CD4-positive, alpha-beta T cell treated with Interferon alpha-2 for 1 hour (primary cell): ENCODE measurements around the gene ROCK1.
A peak's percentile ranks its signal among the peaks of the same experiment; 100 is the strongest.
"Not testable (repeated sequence)": the region's sequence is repeated elsewhere in the genome, so short reads cannot be mapped to it uniquely, and the experiment has no call there.

Experiments used
- DNase-seq, 2 donors: peaks; one replicate each; pipeline ENCODE4 v3.0.0-alpha.2; 2020 to 2022

The ROCK1 gene

DNA sequence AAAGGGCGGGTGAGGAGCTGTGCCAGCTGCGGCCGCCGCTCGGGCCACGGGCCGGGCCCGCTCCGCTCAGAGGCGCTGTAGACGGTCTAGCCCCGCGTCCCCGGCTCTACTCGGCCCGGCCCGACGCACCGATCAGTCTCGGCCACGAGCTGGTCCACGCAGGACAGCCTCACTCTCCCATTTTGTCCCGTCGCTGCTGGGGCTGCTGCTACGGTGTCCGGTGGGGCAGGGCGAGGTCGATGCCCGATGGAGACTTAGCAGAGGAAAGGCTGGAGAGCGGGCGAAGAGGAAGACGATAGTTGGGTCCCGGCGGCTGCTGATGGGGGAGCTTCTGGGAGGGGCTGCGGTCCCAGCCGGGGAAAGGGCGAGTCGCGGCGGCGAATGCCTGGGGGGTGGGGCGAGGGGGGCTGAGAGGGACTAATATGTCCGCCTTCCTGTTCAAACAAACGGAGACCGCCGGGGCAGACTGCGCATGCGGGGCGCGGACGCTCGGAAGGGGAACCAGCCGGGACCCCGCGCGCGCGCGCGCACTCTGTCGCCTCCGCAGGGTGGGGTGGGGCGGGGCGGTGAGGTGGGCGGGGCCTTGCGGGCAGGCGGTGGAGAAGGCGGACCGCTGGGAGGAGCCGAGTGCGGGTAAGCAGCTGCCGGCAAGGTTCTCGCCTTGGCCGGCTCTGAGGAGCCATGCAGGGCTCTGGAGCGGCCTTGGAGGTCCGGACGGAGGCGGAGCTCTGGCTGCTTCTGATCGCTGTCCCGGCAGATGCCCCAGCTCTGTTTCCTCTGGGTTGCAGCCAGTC, at the start of gene ROCK1:
Gene ROCK1, minus strand, starts transcription at position 468 of the 794 bp plus-strand sequence. CDS start 903 bp downstream, outside the sequence.
- peak; percentile 99 for DNase-seq

DNA sequence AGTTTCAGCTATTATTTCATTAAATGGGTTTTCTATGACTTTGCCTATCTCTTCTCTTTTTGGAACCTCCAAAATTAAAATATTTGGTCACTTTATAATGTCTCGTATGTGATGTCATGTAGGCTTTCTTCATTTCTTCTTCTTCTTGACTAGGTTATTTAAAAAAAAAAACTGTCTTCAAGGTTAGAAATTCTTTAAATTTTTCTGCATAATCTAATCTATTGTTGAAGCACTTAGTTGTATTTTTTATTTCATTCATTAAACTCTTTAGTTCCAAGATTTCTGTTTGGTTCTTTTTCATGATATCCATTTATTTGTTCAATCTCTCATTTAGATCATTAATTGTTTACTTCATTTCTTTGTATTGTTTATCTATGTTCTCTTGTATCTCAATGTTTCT, 43.8 kb upstream of the ROCK1 start:
- DNase-seq, result no peak

DNA sequence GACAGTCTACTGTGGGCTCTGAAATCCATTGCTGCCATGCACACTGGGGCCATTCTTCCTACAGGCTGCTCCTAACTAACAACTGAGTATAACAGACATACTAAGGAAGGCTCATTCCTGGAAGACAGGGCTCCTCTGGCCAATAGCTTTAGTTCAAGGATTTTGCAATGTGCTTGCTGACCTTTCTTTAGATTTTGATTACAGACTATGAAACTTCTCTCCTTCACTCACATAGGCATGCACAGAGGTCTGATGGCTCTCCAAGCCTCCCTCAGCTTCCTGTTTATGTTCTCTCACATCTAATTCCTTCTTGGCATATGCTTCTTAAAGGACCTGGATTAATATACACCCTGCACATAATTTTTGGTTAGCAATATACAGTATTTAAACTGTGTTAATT, 34.4 kb upstream of the ROCK1 start:
- DNase-seq, result no peak

DNA sequence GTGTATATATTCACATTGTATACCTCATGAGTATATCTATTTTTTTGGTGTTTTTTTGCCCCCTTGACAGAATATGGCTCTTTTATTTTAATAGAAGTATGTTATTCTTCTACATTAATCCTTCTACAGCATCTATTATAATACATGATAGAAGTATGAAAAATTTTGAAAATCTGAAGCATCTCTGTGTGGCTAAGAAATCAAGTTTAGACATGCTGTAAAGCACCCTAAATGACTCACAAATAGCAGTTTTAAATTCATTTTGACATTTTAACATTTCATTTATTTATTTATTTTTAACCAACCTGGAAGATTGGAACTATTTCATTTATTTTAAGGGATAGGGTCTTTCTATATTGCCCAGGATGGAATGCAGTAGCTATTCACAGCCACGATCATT, 33.8 kb upstream of the ROCK1 start:
- DNase-seq, result no peak

DNA sequence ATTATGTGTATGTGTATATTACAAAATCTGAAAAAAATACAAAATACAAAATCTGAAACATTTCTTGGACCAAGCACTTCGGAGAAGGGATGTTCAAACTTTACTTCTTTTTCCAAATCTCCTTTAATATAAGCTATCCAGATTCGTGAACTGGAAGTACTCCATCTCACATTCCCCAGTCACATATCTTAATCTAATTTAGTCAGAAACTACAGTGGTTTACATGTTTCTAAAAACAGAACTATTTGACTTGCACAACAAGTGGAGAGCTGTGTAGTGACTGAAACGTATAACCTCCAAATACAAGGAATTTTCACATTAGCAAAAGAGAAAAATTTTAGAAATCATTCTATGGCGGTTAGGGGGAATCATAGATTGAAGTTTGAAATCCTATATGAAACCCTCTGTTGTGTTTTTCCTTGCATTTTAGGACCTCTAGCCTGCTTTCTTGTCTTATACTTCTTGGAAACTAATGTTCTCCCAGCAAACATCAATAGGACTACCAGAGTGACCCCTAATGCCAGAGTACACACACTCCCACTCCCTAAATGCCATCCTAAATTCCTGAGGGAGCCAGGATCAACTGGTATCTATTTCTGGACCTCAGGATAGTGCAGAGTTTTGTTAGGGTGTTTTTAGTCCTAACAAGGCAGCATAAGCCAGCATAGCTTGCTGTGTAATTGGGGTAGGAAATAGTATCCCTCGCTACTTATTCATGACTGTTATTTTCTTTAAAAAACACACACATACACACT, 30.2 kb upstream of the ROCK1 start:
- no peak for DNase-seq

DNA sequence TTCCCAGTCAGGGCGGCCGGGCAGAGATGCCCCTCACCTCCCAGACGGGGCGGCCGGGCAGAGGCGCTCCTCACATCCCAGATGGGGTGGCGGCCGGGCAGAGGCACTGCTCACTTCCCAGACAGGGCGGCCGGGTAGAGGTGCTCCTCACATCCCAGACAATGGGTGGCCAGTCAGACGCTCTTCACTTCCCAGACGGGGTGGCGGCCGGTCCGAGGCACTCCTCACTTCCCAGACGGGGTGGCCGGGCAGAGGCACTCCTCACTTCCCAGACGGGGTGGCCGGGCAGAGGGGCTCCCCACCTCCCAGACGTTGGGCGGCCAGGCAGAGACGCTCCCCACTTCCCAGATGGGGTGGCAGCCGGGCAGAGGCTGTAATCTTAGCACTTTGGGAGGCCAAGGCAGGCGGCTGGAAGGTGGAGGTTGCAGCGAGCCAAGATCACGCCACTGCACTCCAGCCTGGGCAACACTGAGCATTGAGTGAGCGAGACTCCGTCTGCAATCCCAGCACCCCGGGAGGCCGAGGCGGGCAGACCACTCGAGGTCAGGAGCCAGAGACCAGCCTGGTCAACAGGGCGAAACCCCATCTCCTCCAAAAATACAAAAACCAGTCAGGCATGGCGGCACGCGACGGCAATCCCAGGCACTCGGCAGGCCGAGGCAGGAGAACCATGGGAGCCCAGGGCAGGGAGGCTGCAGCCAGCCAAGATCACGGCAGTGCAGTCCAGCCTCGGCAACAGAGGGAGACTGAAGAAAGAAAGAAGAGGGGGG, 26.3 kb upstream of the ROCK1 start:
- DNase-seq, result not testable (repeated sequence)

DNA sequence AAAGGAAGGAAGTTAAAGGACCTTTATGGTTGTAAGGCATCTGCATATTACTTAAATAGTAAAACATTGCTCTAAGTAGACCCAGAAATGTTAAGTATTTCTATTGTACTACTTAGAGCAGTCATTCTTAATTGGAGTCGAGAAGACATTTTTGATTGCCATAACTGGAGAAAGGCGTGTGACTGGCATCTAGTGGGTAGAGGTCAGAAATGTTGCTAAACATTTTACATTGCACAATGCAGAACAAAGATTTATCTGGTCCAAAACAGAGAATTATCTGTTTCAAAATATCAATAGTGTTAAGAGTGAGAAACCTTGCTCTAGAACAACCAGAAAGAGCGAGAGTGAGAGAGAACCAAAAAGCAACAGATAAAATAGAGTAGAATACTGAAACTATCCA, 23.3 kb upstream of the ROCK1 start:
- peak; percentile 16 to 58 for DNase-seq

DNA sequence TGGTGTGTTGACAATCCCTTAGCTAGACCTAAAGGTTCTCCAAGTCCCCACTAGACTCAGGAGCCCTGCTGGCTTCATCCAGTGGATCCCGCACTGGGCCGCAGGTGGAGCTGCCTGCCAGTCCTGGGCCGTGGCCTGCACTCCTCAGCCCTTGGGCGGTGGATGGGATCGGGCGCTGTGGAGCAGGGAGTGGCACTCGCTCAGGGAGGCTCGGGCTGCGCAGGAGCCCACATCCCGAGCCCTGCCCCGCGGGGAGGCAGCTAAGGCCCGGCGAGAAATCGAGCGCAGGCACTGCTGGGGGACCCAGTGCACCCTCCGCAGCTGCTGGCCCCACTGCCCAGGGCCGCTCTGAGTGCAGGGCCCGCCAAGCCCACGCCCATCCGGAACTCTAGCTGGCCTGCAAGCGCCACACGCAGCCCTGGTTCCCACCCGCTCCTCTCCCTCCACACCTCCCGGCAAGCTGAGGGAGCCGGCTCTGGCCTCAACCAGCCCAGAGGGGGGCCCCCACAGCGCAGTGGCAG, 20.8 kb upstream of the ROCK1 start:
- DNase-seq, result no peak

DNA sequence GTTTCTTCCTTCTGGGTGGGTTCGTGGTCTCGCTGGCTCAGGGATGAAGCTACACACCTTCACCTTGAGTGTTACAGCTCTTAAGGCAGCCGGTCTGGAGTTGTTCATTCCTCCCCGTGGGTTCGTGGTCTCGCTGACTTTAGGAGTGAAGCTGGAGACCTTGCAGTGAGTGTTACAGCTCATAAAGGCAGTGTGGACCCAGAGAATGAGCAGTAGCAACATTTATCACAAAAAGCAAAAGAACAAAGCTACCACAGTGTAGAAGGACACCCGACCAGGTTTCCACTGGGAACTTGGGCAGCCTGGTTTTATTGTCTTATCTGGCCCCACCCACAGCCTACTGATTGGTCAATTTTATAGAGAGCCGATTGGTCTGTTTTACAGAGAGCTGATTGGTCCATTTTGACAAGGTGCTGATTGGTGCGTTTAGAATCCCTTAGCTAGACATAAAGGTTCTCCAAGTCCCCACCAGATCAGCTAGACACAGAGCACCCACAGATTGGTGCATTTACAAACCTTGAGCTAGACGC, 20.1 kb upstream of the ROCK1 start:
- DNase-seq, result no peak

DNA sequence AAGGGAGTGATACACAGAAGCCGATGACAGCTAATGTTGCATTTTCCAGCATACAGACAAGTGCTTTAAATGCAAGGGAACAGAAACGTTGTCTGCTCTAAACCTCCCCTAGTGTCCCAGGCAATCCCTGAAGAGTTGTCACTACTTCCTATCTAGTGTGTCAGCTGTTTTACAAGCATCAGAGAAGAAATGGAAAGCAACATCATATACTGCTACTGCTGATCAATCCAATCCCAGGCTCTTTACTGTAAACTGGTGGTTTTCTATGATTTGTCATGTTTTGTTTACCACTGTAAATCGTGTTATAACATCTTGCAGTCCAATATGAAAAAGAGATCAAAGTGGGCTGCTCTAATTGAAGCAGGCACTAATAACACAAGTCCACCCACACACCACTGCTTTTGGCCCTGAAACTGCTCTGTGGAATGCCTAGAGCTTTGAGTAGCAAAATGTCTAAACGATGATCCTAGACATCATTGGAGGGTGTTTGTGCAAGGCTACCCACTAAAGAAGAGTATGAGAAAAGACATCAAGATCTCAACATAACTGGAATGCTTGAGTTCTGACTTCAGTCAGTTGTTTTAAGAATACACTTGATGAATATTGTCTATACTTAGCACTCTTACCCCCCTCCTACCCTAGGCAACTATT, 18.1 kb upstream of the ROCK1 start:
- no peak for DNase-seq

DNA sequence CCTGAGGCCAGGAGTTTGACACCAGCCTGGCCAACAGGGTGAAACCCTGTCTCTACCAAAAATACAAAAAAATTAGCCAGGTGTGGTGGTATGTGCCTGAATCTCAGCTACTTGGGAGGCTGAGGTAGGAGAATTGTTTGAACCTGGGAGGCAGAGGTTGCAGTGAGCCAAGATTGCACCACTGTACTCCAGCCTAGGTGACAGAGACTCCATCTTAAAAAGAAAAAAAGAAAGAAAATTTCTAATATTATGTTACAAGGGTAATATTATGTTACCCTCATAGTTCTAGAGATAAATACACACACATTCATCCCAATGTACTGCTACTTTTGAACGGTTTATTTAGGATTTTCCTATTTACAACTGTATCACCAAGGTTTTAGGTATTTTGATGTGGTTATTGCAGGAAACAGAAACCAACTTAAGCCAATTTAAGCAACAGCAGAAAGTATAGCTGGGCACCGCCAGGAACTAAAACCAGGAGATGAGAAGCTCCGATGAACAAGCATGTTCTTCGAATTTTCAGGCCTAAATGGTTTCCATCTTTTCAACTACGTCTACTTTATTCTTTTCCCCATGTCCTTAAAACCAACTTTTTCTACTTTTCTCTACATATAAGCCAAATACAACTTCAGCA, 11.8 kb upstream of the ROCK1 start:
- peak in 1 of 2 donors; percentile 28 for DNase-seq

DNA sequence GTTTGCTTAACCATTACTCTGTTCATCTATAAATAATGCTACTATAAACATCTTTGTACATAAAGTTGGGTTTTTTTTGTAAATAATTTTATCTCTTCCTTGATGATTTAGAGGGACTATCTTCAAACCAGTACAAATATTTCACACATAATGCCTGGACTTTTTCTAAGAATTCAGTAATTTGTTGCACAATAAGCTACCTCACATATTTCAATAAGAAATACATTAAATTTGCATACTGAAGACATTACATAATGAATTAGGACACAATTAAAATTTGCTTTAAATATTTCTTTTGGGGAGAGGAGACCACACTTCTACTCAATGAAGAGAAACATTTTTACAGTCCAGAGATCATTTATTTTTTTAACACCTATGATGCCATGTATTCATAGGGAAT, 7.2 kb upstream of the ROCK1 start:
- no peak for DNase-seq

DNA sequence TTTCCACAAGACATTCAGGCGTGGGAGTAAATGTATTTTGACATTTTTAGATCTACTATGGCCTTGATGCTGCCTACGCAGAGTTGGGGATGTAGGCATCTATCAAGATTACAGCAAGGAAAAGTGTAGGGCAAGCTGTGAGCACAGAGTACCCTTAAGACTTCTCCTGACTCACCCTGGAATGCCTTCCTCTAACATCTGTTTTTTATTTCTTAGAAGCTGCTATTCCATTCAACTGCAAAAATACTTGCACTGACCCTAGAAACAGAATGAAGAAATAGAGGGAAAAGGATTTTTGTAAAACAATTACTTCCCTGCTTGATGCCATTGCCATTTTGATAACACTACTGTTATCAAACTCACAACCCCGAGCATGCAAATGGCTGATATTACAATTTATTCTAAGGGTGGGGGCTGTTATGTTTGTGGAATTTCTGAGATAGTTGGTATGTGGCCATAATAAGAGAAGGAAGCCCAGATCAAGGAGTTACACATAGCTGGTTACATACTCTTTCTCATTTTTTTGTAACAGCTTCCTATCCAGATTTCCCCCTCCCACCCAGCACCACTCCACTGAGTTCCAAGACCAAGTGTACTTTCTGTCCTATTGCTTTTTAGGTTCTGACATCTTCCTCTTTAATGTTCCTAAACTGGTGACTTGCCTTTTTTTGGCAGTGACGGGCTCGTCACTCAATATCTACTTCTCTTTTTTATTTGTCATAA, 6.0 kb upstream of the ROCK1 start:
- DNase-seq, result peak in 1 of 2 donors; percentile 13

DNA sequence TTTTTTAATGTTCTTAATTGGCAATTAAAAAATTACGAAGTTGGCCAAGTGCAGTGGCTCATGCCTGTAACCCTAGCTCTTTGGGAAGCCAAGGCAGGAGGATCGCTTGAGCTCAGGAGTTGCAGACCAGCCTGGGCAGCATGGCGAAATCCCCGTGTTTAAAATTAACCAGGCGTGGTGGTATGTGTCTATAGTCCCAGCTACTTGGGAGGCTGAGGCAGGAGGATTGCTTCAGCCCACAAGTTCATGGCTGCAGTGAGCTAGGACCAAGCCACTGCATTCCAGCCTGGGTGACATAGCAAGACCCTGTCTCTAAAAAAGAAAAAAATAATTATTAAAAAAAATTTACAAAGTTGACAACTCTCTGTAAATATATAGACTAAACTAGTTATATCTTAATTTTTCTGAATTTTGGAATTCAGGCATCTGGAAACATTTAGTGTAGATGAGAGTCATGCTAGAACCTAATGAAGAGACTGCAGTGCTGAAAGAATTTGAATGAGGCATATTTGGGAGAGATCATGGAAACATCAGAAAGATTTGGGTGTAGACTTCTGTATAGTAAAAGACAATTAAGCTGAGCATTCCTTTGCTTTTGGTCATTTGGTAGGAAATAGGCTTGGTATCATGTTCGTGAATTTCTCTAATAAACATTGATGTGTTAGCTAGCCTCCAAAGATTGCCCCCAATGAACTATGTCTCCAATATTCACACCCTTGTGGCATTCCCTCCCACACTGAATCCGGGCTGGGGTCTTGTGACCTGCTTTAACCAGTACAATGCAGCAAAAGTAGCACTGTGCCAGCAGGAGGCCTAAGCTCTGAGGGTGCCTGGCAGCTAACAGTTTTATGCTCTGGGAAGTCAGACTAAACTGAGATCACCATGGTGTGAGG, 4.2 kb upstream of the ROCK1 start:
- DNase-seq, result no peak

DNA sequence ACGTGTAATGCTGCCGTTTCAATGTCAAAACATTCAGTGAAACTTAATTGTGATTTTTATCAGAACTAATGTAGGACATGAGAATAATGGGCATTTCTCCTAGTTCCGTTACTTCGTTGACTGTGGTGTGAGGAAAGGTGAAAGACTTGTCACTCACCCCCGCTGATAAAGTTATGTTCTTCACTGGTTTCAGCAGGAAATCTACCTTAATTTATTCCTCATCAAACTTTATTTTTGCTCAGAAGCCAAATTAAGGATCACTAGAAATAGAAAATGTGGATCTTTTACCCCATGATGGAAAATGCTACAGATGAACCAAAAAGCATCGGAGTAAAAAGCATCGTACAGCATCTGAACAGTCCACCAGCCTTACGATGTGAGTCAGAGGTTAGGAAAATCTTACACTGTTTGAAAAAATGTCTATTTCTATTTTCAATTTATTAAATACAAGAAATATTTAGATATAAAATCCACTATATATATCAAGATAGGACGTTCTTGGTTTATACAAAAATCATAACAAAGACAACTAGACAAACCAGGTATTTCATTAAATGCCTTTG, 1.0 kb upstream of the ROCK1 start:
- DNase-seq, result peak in 1 of 2 donors; percentile 7

DNA sequence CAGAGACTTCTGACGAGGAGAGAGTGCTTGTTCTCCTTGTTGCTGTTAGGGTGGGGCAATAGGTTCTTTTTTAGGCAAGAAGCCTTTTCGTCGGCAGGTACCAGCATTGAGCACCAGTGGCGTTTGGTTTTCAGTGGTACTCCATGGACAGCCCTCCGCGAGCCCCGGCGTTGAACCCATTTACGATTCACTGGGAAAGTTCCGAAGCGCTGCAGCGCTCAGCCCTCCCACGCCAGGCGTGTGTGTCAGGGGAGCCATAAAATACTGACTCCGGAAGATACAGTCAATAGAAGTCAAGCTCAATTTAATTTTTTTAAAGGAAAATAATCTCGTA, 494 bp upstream of the ROCK1 start:
- no peak for DNase-seq

DNA sequence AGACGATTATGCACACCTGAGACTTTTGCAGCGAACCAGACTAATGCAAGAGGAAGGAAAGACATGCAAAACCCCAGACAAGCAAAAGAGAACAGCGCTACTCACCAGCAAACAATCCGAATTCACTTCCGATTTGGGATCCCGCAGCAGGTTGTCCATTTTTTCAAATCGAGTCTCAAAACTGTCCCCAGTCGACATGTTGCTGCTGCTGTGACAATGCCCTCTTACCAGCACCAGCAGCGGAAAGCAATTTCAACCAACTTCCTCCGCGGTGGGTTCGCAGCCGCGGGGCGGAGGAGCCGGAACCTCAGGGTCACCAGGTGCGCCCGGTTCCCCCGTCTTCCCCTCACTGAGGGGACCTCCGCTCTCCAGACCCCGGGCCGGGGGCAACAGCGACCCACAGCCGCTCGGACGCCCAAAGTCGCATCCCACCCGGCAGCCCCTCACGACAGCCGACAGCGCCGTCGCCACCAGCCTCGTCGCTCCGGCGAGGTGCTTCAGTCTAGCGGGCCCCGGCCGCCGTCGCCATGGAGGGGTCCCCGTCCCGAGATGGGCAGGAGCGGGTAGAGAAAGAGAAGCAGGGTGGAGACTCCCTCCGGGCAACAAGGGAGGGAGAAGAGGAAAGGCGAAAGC, 784 bp downstream of the ROCK1 start:
- DNase-seq, result peak; percentile 60 to 71

DNA sequence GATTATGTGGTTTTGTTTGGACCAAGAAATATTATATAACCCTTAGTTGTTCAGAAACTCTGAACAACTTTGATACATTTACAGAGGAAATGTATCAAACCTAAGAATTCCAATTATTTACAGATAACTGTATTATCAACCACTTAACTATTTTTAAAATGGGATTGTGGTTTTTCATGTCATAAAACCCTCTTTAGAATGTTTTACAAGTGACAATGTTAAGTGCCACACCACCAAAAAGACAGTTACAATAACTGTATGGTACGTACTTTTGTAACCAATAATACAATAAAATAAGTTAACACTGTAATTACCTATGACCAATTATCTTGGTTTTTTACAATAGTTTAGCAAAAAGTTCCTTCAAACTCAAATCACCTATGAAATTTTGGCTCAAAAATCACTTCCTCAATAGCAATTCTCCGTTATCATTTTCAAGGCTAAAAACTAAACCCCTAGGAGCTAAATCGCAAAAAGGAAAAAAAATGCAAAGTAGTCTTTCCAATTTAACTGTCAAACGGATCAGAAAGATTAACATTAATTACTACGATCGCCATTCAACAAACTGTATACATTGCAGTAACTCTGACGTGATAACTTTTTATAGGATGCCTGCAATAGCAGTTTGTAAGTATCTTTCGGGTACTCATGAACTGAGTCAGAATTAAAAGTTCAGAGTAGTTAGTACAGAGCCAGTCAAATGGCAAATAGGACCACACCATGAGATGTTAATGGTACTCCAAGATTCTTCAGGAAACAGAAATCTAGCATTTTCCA, 1.5 kb downstream of the ROCK1 start:
- DNase-seq, result no peak

DNA sequence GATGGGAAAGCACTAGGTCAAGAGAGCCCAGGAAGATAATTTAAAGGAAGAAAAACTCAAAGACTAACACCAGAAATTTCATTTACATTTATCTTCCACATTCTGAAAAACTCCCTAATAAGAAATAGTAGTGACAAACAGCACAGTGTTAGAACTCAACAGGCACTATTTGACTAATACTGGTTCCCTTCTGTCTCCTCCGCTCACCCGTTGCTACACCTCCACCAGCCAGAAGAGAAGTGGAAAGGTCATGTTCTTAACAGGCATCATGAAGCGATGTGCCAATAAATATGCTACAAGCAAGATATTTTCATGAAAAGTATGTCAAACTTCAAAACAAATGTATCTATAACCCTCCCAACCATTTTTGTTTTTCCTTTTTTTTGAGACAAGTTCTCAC, 5.7 kb downstream of the ROCK1 start:
- no peak for DNase-seq
